Upper lobe of left lung (tissue), 4 donors: ENCODE data around the gene THSD7A.

Experiments
- CTCF ChIP-seq, 6 experiments: fragments of 450-650 bp in 4 of 6; fragments of 200-600 bp in 2 of 6; sonication (generic) in 2 of 6; IDR thresholded peaks; one replicate each; pipeline ENCODE4 v1.5.1; 2016 to 2019; ENCODE audit warnings: antibody characterized with exemption in 6 of 6
- EP300 ChIP-seq, 4 donors: sonication (generic); formaldehyde crosslinking; IDR thresholded peaks; one replicate each; pipeline ENCODE4 v1.5.1; 2017; ENCODE audit warnings: antibody characterized with exemption in 4 of 4, control low read depth in 2 of 4
- POLR2A ChIP-seq, 4 donors: fragments of 450-650 bp; IDR thresholded peaks; one replicate each; pipeline ENCODE4 v1.5.1; 2016 to 2017; ENCODE audit warnings: antibody characterized with exemption in 4 of 4, mild to moderate bottlenecking in 2 of 4
- POLR2AphosphoS5 ChIP-seq, 2 donors: sonication (generic); formaldehyde crosslinking; IDR thresholded peaks; one replicate each; pipeline ENCODE4 v1.5.1; 2017; ENCODE audit warnings: antibody characterized with exemption in 2 of 2

- no peak for TF ChIP-seq POLR2A (IDR thresholded peaks at IDR 0.05)
- TF ChIP-seq EP300 (IDR thresholded peaks at IDR 0.05): no peak
- TF ChIP-seq CTCF (IDR thresholded peaks at IDR 0.05): no peak
- no peak for TF ChIP-seq POLR2AphosphoS5 (IDR thresholded peaks at IDR 0.05)
These were observed 230.2 kb downstream of the THSD7A start for GRCh38 chr7:11601761-11602160.
